DND-41 (cell line): ENCODE data around the gene CIAO1.
A peak's percentile ranks its signal among the peaks of the same experiment; 100 is the strongest.

Source experiments
- ATAC-seq: fragments of 200-7000 bp; cut with Tn5 transposase; 3 replicates; pipeline ENCODE4 v1.9.1; 2021; ENCODE audit warnings: low read depth; ENCODE audit not compliant: insufficient read depth
- DNase-seq: peaks from one replicate; pipeline ENCODE4 v3.0.0-alpha.2; 2020
- H2AFZ ChIP-seq: 2 replicates; pipeline ENCODE4 v1.6.0; 2012; ENCODE audit warnings: low read depth, low read length
- H3K27ac ChIP-seq: 2 replicates; pipeline ENCODE4 v1.5.1; 2012; ENCODE audit warnings: low read length, inconsistent platforms
- H3K27me3 ChIP-seq: fragments of 200-600 bp; sonication (generic); 2 replicates; pipeline ENCODE4 v1.6.0; 2012; ENCODE audit warnings: low read length, mild to moderate bottlenecking, inconsistent platforms; ENCODE audit not compliant: insufficient read depth, poor library complexity
- H3K36me3 ChIP-seq: 2 replicates; pipeline ENCODE4 v1.5.1; 2012; ENCODE audit warnings: low read length, inconsistent platforms; ENCODE audit not compliant: insufficient read depth
- H3K4me1 ChIP-seq: 2 replicates; pipeline ENCODE4 v1.5.1; 2012; ENCODE audit warnings: mild to moderate bottlenecking, low read length; ENCODE audit not compliant: insufficient read depth
- H3K4me2 ChIP-seq: 2 replicates; pipeline ENCODE4 v1.6.0; 2012; ENCODE audit warnings: mild to moderate bottlenecking, moderate library complexity, low read length, inconsistent platforms; ENCODE audit not compliant: insufficient read depth
- H3K4me3 ChIP-seq, 2 experiments: fragments of 200-600 bp in 1 of 2; shearing (Covaris generic) in 1 of 2; 2 replicates each; pipeline ENCODE4 v1.5.1; 2012 to 2016; ENCODE audit warnings: inconsistent platforms in 2 of 2, low read length in 2 of 2, mild to moderate bottlenecking in 2 of 2, low read depth in 1 of 2, moderate library complexity in 1 of 2
- H3K79me2 ChIP-seq: 2 replicates; pipeline ENCODE4 v1.6.0; 2012; ENCODE audit warnings: low read length, inconsistent platforms; ENCODE audit not compliant: insufficient read depth
- H3K9ac ChIP-seq: 2 replicates; pipeline ENCODE4 v1.6.0; 2012; ENCODE audit warnings: low read depth, mild to moderate bottlenecking, inconsistent platforms, low read length, moderate library complexity
- H3K9me3 ChIP-seq: 2 replicates; pipeline ENCODE4 v1.5.1; 2012; ENCODE audit warnings: low read length, moderate library complexity, mild to moderate bottlenecking, inconsistent platforms; ENCODE audit not compliant: insufficient read depth, severe bottlenecking
- H4K20me1 ChIP-seq: 2 replicates; pipeline ENCODE4 v1.6.0; 2012; ENCODE audit warnings: low read length; ENCODE audit not compliant: insufficient read depth
- CTCF ChIP-seq: IDR thresholded peaks from 2 replicates; pipeline ENCODE4 v1.5.1; 2012; ENCODE audit warnings: borderline replicate concordance, low read length, moderate library complexity, mild to moderate bottlenecking; ENCODE audit not compliant: poor library complexity, severe bottlenecking; ENCODE audit errors: extremely low read depth
- EZH2 ChIP-seq: IDR thresholded peaks from 3 replicates; pipeline ENCODE4 v1.6.1; 2012; ENCODE audit warnings: borderline replicate concordance, low read depth, mild to moderate bottlenecking, moderate library complexity, low read length, inconsistent platforms; ENCODE audit not compliant: severe bottlenecking

CIAO1 gene

GRCh38 chr2:96305979-96306308, 39.9 kb downstream of the CIAO1 start:
- Histone ChIP-seq H2AFZ (peak overlapping the region; percentile 73), H3K27me3 (no peaks in the 10 kb centered on the region), H3K9me3 (no peaks in the 10 kb centered on the region), H3K36me3 (peaks cover 37% of the 10 kb centered on the region), H3K79me2 (peaks cover 57% of the 10 kb centered on the region), H3K4me1 (peaks cover 49% of the 10 kb centered on the region), H3K4me2 (peak overlapping the region; percentile 71), H4K20me1 (peaks cover 23% of the 10 kb centered on the region; the same call in 1 of the 2 replicates), H3K27ac (peak overlapping the region; percentile 90), H3K9ac (peak overlapping the region; percentile 70), H3K4me3 (peak overlapping the region; percentile 45 to 73)
- DNase-seq (no peak), ATAC-seq (peak; percentile 9; the same call in 2 of the 3 replicates)
- TF ChIP-seq CTCF (no peak), EZH2 (no peak)

GRCh38 chr2:96306370-96306769, 40.3 kb downstream of the CIAO1 start:
- peak overlapping the region; percentile 45 to 73; a peak in 3 of 4 replicates for H3K4me3 ChIP-seq

GRCh38 chr2:96308248-96308647, 42.2 kb downstream of the CIAO1 start:
- H3K9ac ChIP-seq, result no peak overlapping the region
- H2AFZ ChIP-seq, result no peak overlapping the region
- H3K4me1 ChIP-seq, result peaks cover 30% of the 10 kb centered on the region
- DNase-seq (no peak), ATAC-seq (no peak)
- peaks cover 34% of the 10 kb centered on the region for H3K79me2 ChIP-seq
- no peaks in the 10 kb centered on the region for H3K27me3 ChIP-seq
- H3K36me3 ChIP-seq, result peaks cover 14% of the 10 kb centered on the region
- no peaks in the 10 kb centered on the region for H3K9me3 ChIP-seq
- no peak overlapping the region for H3K4me2 ChIP-seq
- no peak overlapping the region for H3K4me3 ChIP-seq
- TF ChIP-seq EZH2 (no peak), CTCF (no peak)
- H3K27ac ChIP-seq, result no peak overlapping the region
- peaks cover 6% of the 10 kb centered on the region; the same call in 1 of the 2 replicates for H4K20me1 ChIP-seq

More at GRCh38 chr2:96306370-96306769, 40.3 kb downstream of the CIAO1 start:
- DNase-seq, result no peak
- H3K27ac ChIP-seq, result peak overlapping the region; percentile 90
- H3K79me2 ChIP-seq, result peaks cover 52% of the 10 kb centered on the region
- H3K4me1 ChIP-seq, result peaks cover 49% of the 10 kb centered on the region
- peak overlapping the region; percentile 70 for H3K9ac ChIP-seq
- peaks cover 32% of the 10 kb centered on the region for H3K36me3 ChIP-seq
- peaks cover 18% of the 10 kb centered on the region; the same call in 1 of the 2 replicates for H4K20me1 ChIP-seq
- no peaks in the 10 kb centered on the region for H3K9me3 ChIP-seq
- no peak for ATAC-seq
- TF ChIP-seq CTCF (no peak), EZH2 (no peak)
- H3K27me3 ChIP-seq, result no peaks in the 10 kb centered on the region
- peak overlapping the region; percentile 73 for H2AFZ ChIP-seq
- H3K4me2 ChIP-seq, result peak overlapping the region; percentile 71

- no peak for ATAC-seq
- H3K4me2 ChIP-seq, result no peak overlapping the region
Observed at GRCh38 chr2:96315005-96315399, 49.0 kb downstream of the CIAO1 start.

More at GRCh38 chr2:96315005-96315399, 49.0 kb downstream of the CIAO1 start:
- H3K27me3 ChIP-seq, result no peaks in the 10 kb centered on the region
- H4K20me1 ChIP-seq, result no peaks in the 10 kb centered on the region
- no peaks in the 10 kb centered on the region for H3K79me2 ChIP-seq
- peak overlapping the region; percentile 79 for H3K27ac ChIP-seq
- no peak for DNase-seq
- no peaks in the 10 kb centered on the region for H3K9me3 ChIP-seq
- no peaks in the 10 kb centered on the region for H3K36me3 ChIP-seq
- H3K4me1 ChIP-seq, result peaks cover 30% of the 10 kb centered on the region
- no peak overlapping the region for H2AFZ ChIP-seq
- TF ChIP-seq EZH2, result no peak
- no peak for TF ChIP-seq CTCF
- no peak overlapping the region for H3K4me3 ChIP-seq
- H3K9ac ChIP-seq, result no peak overlapping the region
